HUES64 (cell line): ENCODE measurements around the gene IFIT1B.

Source experiments
- H3K27ac ChIP-seq: 2 replicates; pipeline ENCODE4 v1.7.0; 2013; ENCODE audit warnings: low read depth, low read length, inconsistent platforms
- H3K27me3 ChIP-seq: 2 replicates; pipeline ENCODE4 v1.6.1; 2013; ENCODE audit warnings: mild to moderate bottlenecking, low read length; ENCODE audit not compliant: insufficient read depth
- H3K36me3 ChIP-seq: 2 replicates; pipeline ENCODE4 v1.6.1; 2013; ENCODE audit warnings: mild to moderate bottlenecking, low read length; ENCODE audit not compliant: insufficient read depth
- H3K4me1 ChIP-seq: 2 replicates; pipeline ENCODE4 v1.6.1; 2013; ENCODE audit warnings: mild to moderate bottlenecking, low read length, moderate library complexity; ENCODE audit not compliant: insufficient read depth
- H3K4me3 ChIP-seq: 2 replicates; pipeline ENCODE4 v1.5.1; 2013; ENCODE audit warnings: mild to moderate bottlenecking, low read length, moderate library complexity
- H3K9ac ChIP-seq: 2 replicates; pipeline ENCODE4 v1.6.1; 2013; ENCODE audit warnings: mild to moderate bottlenecking, low read depth, low read length
- H3K9me3 ChIP-seq: 2 replicates; pipeline ENCODE4 v1.6.1; 2013; ENCODE audit warnings: low read depth, low read length; ENCODE audit not compliant: insufficient read depth
- WGBS: fragments of 150-250, 120-280 bp; methylation state at CpG from one replicate; pipeline ENCODE4 v1.1.7; 2013; ENCODE audit warnings: missing lambda C conversion rate; 5-methylcytosine and 5-hydroxymethylcytosine counted together

IFIT1B gene

GRCh38 chr10:89368129-89368528 lies 9.7 kb upstream of the IFIT1B start:
- Histone ChIP-seq H3K36me3 (no peaks in the 10 kb centered on the region), H3K27me3 (no peaks in the 10 kb centered on the region), H3K4me1 (peaks cover 4% of the 10 kb centered on the region; the same call in 1 of the 2 replicates), H3K27ac (no peak overlapping the region), H3K9me3 (no peaks in the 10 kb centered on the region), H3K4me3 (no peak overlapping the region), H3K9ac (no peak overlapping the region)
- WGBS = 64% methylated on average over 1 of the region's 1 CpG

GRCh38 chr10:89369156-89370105 lies 8.4 kb upstream of the IFIT1B start:
- Histone ChIP-seq H3K4me3 (no peak overlapping the region), H3K27me3 (no peaks in the 10 kb centered on the region), H3K27ac (no peak overlapping the region), H3K36me3 (no peaks in the 10 kb centered on the region), H3K4me1 (peaks cover 4% of the 10 kb centered on the region; the same call in 1 of the 2 replicates), H3K9ac (no peak overlapping the region), H3K9me3 (no peaks in the 10 kb centered on the region)
- 88% methylated on average over 4 of the region's 5 CpGs for WGBS

- Histone ChIP-seq H3K9me3 (no peaks in the 10 kb centered on the region), H3K36me3 (no peaks in the 10 kb centered on the region), H3K4me1 (peaks cover 4% of the 10 kb centered on the region; the same call in 1 of the 2 replicates), H3K27ac (no peak overlapping the region), H3K4me3 (no peak overlapping the region), H3K27me3 (no peaks in the 10 kb centered on the region), H3K9ac (no peak overlapping the region)
Observed at GRCh38 chr10:89371079-89371478, 6.8 kb upstream of the IFIT1B start.

GRCh38 chr10:89371987-89372386 lies 5.9 kb upstream of the IFIT1B start:
- H3K36me3 ChIP-seq = no peaks in the 10 kb centered on the region
- no peak overlapping the region for H3K4me3 ChIP-seq
- no peaks in the 10 kb centered on the region for H3K9me3 ChIP-seq
- no peak overlapping the region for H3K9ac ChIP-seq
- H3K27me3 ChIP-seq = no peaks in the 10 kb centered on the region
- no peak overlapping the region for H3K27ac ChIP-seq
- H3K4me1 ChIP-seq = peaks cover 4% of the 10 kb centered on the region; the same call in 1 of the 2 replicates
- 97% methylated on average over 3 of the region's 3 CpGs for WGBS

GRCh38 chr10:89373916-89374711 lies 3.7 kb upstream of the IFIT1B start:
- peaks cover 15% of the 10 kb centered on the region; the same call in 1 of the 2 replicates for H3K4me1 ChIP-seq

GRCh38 chr10:89374713-89375141 lies 3.1 kb upstream of the IFIT1B start:
- H3K4me1 ChIP-seq = peaks cover 11% of the 10 kb centered on the region; the same call in 1 of the 2 replicates
- no peaks in the 10 kb centered on the region for H3K27me3 ChIP-seq
- no peak overlapping the region for H3K27ac ChIP-seq
- no peaks in the 10 kb centered on the region for H3K36me3 ChIP-seq
- H3K9ac ChIP-seq = no peak overlapping the region
- H3K4me3 ChIP-seq = no peak overlapping the region
- H3K9me3 ChIP-seq = no peaks in the 10 kb centered on the region

More at GRCh38 chr10:89373916-89374711, 3.7 kb upstream of the IFIT1B start:
- WGBS = 97% methylated on average over 3 of the region's 3 CpGs
- no peak overlapping the region for H3K4me3 ChIP-seq
- H3K36me3 ChIP-seq = no peaks in the 10 kb centered on the region
- no peak overlapping the region for H3K9ac ChIP-seq
- H3K27ac ChIP-seq = no peak overlapping the region
- no peaks in the 10 kb centered on the region for H3K9me3 ChIP-seq
- H3K27me3 ChIP-seq = no peaks in the 10 kb centered on the region

GRCh38 chr10:89379103-89379502 lies 1.2 kb downstream of the IFIT1B start:
- Histone ChIP-seq H3K9me3 (no peaks in the 10 kb centered on the region), H3K27ac (no peak overlapping the region), H3K27me3 (no peaks in the 10 kb centered on the region), H3K4me1 (peaks cover 11% of the 10 kb centered on the region; the same call in 1 of the 2 replicates), H3K4me3 (no peak overlapping the region), H3K36me3 (no peaks in the 10 kb centered on the region), H3K9ac (no peak overlapping the region)

GRCh38 chr10:89382757-89383156 lies 4.9 kb downstream of the IFIT1B start:
- Histone ChIP-seq H3K36me3 (no peaks in the 10 kb centered on the region), H3K4me1 (peaks cover 26% of the 10 kb centered on the region), H3K27ac (no peak overlapping the region), H3K4me3 (no peak overlapping the region), H3K9ac (no peak overlapping the region), H3K27me3 (no peaks in the 10 kb centered on the region), H3K9me3 (no peaks in the 10 kb centered on the region)
- WGBS = no CpG with 5 or more reads among the region's 1 CpG

- H3K36me3 ChIP-seq = no peaks in the 10 kb centered on the region
- H3K27ac ChIP-seq = no peak overlapping the region
- H3K4me3 ChIP-seq = no peak overlapping the region
- no peaks in the 10 kb centered on the region for H3K27me3 ChIP-seq
- H3K9ac ChIP-seq = no peak overlapping the region
- H3K9me3 ChIP-seq = no peaks in the 10 kb centered on the region
- H3K4me1 ChIP-seq = peaks cover 24% of the 10 kb centered on the region
- 94% methylated on average over 4 of the region's 4 CpGs for WGBS
Observed at GRCh38 chr10:89384474-89385340, 6.9 kb downstream of the IFIT1B start.

GRCh38 chr10:89388806-89389205 lies 10.9 kb downstream of the IFIT1B start:
- Histone ChIP-seq H3K27me3 (no peaks in the 10 kb centered on the region), H3K9ac (no peak overlapping the region), H3K4me1 (peaks cover 35% of the 10 kb centered on the region), H3K9me3 (no peaks in the 10 kb centered on the region), H3K36me3 (no peaks in the 10 kb centered on the region), H3K27ac (no peak overlapping the region), H3K4me3 (no peak overlapping the region)
- 82% methylated on average over 2 of the region's 2 CpGs for WGBS
